ENCODE measurements around the gene TNRC6B.

DNA sequence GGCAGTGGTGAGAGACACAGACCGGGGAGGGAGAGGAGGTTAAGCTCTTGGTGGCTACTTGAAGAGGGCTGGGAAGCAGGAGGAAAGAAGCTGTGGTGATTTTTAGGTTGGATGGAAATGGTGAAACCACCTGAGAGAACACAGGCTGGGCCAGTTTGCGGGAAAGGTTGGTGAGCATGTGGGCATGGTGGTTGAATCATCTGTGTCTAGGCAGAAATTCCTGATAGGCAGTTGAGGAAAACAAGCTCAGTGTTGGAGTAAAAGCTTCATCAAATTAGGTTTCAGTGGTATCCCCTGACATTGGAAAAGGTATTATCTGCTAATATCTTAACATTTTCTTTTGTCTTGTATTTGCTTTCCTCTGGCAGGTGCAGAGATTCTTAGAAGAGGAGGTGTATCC, 188.3 kb downstream of the TNRC6B start:
- no peak for TF ChIP-seq POLR2A (IDR thresholded peaks at IDR 0.05)
- TF ChIP-seq CTCF (IDR thresholded peaks at IDR 0.05): no peak

All from lower leg skin (tissue), 3 donors.